ENCODE results near the gene CASTOR1.

The CASTOR1 gene

GRCh38 chr22:30267382-30268302, 21.7 kb downstream of the CASTOR1 start:
- peak; percentile 68 for DNase-seq (ENCODE audit: low spot score)
- in situ Hi-C loops (cut with MboI; ENCODE audit: low sequenced_read_pairs, unreplicated experiment) = loop anchor here (10.0 kb wide), 1 partner anchor 163 kb away; no protein-coding TSS in a partner anchor
- TF ChIP-seq, protein P1, sequence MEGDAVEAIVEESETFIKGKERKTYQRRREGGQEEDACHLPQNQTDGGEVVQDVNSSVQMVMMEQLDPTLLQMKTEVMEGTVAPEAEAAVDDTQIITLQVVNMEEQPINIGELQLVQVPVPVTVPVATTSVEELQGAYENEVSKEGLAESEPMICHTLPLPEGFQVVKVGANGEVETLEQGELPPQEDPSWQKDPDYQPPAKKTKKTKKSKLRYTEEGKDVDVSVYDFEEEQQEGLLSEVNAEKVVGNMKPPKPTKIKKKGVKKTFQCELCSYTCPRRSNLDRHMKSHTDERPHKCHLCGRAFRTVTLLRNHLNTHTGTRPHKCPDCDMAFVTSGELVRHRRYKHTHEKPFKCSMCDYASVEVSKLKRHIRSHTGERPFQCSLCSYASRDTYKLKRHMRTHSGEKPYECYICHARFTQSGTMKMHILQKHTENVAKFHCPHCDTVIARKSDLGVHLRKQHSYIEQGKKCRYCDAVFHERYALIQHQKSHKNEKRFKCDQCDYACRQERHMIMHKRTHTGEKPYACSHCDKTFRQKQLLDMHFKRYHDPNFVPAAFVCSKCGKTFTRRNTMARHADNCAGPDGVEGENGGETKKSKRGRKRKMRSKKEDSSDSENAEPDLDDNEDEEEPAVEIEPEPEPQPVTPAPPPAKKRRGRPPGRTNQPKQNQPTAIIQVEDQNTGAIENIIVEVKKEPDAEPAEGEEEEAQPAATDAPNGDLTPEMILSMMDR (IDR thresholded peaks at IDR 0.05; ENCODE audit: borderline replicate concordance, control extremely low read depth, extremely low read depth, insufficient read depth, missing control alignments) = no peak

- in situ Hi-C loops (cut with MboI; ENCODE audit: low sequenced_read_pairs, unreplicated experiment) = loop anchor here (10.0 kb wide), 1 partner anchor 162 kb away; no protein-coding TSS in a partner anchor
- TF ChIP-seq, protein P1 (IDR thresholded peaks at IDR 0.05; ENCODE audit: borderline replicate concordance, control extremely low read depth, extremely low read depth, insufficient read depth, missing control alignments) = no peak
- peak; percentile 68 for DNase-seq (ENCODE audit: low spot score)
These were observed 22.6 kb downstream of the CASTOR1 start, which contains the start of gene OSM for GRCh38 chr22:30266445-30267381. Gene OSM, minus strand, starts transcription at chr22:30266851. Its CDS starts 52 bp downstream, at chr22:30266799.

DNA sequence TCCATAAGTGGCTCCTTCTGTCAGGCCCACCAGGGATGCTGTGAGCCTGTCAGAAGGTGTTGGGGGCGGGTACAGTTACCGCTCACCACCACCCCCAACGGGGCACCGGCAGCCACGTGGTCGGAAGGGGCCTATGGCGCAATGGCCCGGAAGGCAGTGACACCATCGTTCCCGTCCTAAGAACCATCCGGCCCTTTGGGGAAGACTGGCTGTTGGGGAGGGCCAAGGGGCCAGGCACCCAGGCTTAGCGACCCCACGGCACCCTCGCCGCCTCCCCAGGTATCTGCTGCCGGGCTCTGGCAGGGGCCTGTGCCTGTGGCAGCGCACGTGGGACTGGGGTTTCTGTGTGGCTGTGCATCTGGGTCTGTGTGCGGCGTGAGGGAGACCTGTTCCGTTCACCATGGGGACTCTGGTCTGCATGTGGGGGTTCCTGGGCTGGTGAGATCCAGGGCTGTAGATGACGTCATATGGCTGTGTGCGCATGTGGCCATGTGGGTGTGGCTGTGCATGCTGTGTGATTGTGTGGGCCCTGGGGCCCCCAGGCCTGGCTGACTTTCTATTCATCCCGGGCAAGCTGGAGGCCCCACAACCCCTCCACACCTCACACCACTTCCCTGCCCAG, 23.4 kb downstream of the CASTOR1 start:
- TF ChIP-seq, protein P1 (IDR thresholded peaks at IDR 0.05; ENCODE audit: borderline replicate concordance, control extremely low read depth, extremely low read depth, insufficient read depth, missing control alignments) = no peak
- DNase-seq (ENCODE audit: low spot score) = peak; percentile 91
- in situ Hi-C loops (cut with MboI; ENCODE audit: low sequenced_read_pairs, unreplicated experiment) = loop anchor here (10.0 kb wide), 1 partner anchor 161 kb away; no protein-coding TSS in a partner anchor

- TF ChIP-seq, protein P1 (IDR thresholded peaks at IDR 0.05; ENCODE audit: borderline replicate concordance, control extremely low read depth, extremely low read depth, insufficient read depth, missing control alignments) = no peak
- in situ Hi-C loops (cut with MboI; ENCODE audit: low sequenced_read_pairs, unreplicated experiment) = loop anchor here (10.0 kb wide), 1 partner anchor 160 kb away; no protein-coding TSS in a partner anchor
- DNase-seq (ENCODE audit: low spot score) = no peak
These were observed 24.1 kb downstream of the CASTOR1 start for GRCh38 chr22:30265131-30265720.

DNA sequence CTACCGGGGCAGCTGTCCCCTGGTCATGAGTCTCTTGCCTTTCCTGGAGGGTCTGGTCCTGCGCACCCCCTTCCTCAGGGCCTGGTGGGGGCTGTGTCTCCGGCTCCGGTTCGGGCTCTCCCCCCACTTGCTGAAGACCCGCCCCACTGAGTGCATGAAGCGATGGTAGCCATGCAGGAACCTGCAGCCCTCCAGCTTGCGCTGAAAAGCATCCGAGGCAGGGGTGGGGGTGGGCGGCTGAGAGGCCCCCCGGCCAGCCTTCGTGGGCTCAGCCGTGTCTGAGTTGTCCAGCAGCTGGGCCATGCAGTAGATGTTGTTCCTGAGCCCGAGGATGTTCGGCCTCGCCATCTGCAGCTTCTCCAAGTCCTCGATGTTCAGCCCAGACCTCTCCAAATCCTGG, 25.4 kb downstream of the CASTOR1 start:
- TF ChIP-seq, protein P1 (IDR thresholded peaks at IDR 0.05; ENCODE audit: borderline replicate concordance, control extremely low read depth, extremely low read depth, insufficient read depth, missing control alignments) = no peak
- in situ Hi-C loops (cut with MboI; ENCODE audit: low sequenced_read_pairs, unreplicated experiment) = loop anchor here (10.0 kb wide), 1 partner anchor 159 kb away; no protein-coding TSS in a partner anchor

More for the DNA sequence above, 25.4 kb downstream of the CASTOR1 start:
- DNase-seq (ENCODE audit: low spot score) = no peak

Data from GM13976 (cell line).